Neural crest cell (in vitro differentiated cells): ENCODE measurements around the gene PDCD4. TPM values are rescaled to one million over a fixed set of nuclear protein-coding genes. Genes with fewer than 3 reads are reported as not detected.

ENCODE experiments used
- DNase-seq: peaks from one replicate; pipeline ENCODE4 v3.0.0; 2021; ENCODE audit warnings: low read depth, mixed read lengths, low spot score
- H3K27ac Mint-ChIP-seq: one replicate; pipeline ENCODE4 v1.8.0; 2021; ENCODE audit warnings: mild to moderate bottlenecking, mixed read lengths; ENCODE audit not compliant: unreplicated experiment
- H3K27me3 Mint-ChIP-seq: 2 replicates; pipeline ENCODE4 v1.8.0; 2021; ENCODE audit warnings: low read depth, mild to moderate bottlenecking, mixed read lengths
- H3K36me3 Mint-ChIP-seq: 2 replicates; pipeline ENCODE4 v1.8.0; 2021; ENCODE audit warnings: low read depth, mild to moderate bottlenecking, mixed read lengths
- H3K4me1 Mint-ChIP-seq: 2 replicates; pipeline ENCODE4 v1.8.0; 2021; ENCODE audit warnings: mixed read lengths
- H3K4me3 Mint-ChIP-seq: one replicate; pipeline ENCODE4 v1.8.0; 2021; ENCODE audit warnings: mild to moderate bottlenecking, mixed read lengths
- H3K9me3 Mint-ChIP-seq: 2 replicates; pipeline ENCODE4 v1.8.0; 2021; ENCODE audit warnings: mixed read lengths
- total RNA-seq: library from RNA; stranded (reverse); gene quantifications from 2 replicates; pipeline ENCODE4 v1.2.1, GENCODE V29; 2021
- TF ChIP-seq, protein P1 (sequence below): fragments of 200-600 bp; sonication (generic); conservative IDR thresholded peaks from 2 replicates; pipeline ENCODE4 v1.5.0; 2021; ENCODE audit warnings: antibody characterized with exemption, mild to moderate bottlenecking

The PDCD4 gene
- total RNA-seq, 1 donor from 2014 or later, result 37.8 TPM

DNA sequence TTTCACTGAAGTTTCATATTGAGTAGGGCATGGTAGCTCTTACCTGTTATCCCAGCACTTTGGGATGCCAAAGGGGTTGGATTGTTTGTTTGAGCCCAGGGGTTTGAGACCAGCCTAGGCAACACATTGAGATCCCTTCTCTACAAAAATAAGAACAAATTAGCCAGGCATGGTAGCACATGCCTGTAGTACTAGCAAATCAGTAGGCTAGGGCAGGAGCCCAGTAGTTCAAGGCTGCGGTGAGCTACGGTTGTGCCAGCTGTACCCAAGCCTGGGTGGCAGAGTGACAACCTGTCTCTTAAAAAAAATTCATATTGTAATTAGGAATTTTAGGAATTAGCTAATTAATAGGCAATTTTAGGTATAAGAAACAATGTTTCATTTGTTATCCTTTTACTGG lies 29.3 kb downstream of the PDCD4 start:
- H3K27ac Mint-ChIP-seq, result no peak overlapping the region
- H3K27me3 Mint-ChIP-seq, result no peaks in the 10 kb centered on the region
- TF ChIP-seq, protein P1, sequence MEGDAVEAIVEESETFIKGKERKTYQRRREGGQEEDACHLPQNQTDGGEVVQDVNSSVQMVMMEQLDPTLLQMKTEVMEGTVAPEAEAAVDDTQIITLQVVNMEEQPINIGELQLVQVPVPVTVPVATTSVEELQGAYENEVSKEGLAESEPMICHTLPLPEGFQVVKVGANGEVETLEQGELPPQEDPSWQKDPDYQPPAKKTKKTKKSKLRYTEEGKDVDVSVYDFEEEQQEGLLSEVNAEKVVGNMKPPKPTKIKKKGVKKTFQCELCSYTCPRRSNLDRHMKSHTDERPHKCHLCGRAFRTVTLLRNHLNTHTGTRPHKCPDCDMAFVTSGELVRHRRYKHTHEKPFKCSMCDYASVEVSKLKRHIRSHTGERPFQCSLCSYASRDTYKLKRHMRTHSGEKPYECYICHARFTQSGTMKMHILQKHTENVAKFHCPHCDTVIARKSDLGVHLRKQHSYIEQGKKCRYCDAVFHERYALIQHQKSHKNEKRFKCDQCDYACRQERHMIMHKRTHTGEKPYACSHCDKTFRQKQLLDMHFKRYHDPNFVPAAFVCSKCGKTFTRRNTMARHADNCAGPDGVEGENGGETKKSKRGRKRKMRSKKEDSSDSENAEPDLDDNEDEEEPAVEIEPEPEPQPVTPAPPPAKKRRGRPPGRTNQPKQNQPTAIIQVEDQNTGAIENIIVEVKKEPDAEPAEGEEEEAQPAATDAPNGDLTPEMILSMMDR, result no peak
- DNase-seq, result no peak
- H3K36me3 Mint-ChIP-seq, result peaks cover 3% of the 10 kb centered on the region
- no peaks in the 10 kb centered on the region for H3K9me3 Mint-ChIP-seq
- no peak overlapping the region for H3K4me3 Mint-ChIP-seq
- no peaks in the 10 kb centered on the region for H3K4me1 Mint-ChIP-seq

DNA sequence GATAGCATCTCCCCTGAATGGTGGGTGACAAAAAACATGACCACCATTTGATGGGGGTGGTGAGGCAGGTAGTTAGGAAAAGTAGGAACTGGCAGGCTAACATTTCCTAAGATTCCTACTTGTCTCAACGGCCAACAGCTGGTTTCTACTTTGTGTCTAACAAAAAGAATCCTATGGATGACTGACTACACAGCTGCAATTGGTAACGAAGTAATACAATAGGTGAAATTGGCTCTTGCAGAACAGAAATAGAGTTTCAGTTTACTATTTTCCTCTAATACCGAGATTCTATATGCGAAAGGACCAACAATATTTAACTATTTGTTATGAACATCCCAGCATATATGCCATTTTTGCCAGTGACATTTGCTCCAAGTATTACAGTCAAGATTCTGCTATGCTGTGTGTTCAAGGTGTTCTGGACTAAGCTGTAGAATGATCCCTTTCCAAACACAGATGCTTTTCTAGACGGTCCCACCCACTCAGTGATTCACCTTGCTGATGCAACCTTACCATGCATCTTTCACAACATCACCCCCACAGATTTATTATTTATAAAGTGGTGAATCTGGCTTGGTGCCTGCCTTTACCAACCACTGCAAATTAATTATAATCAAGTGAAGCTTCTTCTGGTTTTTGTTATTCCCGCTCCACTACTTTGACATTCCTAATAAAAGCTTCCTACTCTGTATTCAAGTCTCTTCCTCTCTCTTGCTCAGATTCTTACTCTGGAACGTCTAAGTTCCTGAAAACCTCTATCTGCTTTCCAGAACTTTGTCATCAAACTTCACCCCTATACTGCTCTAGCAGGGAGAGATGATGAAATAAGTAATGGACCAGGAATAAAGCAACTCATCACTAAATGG lies 30.5 kb downstream of the PDCD4 start:
- Mint-ChIP-seq H3K9me3 (no peaks in the 10 kb centered on the region), H3K4me1 (no peaks in the 10 kb centered on the region), H3K36me3 (peaks cover 3% of the 10 kb centered on the region), H3K27ac (no peak overlapping the region), H3K27me3 (no peaks in the 10 kb centered on the region), H3K4me3 (no peak overlapping the region)
- DNase-seq, result no peak
- TF ChIP-seq, protein P1, result no peak

DNA sequence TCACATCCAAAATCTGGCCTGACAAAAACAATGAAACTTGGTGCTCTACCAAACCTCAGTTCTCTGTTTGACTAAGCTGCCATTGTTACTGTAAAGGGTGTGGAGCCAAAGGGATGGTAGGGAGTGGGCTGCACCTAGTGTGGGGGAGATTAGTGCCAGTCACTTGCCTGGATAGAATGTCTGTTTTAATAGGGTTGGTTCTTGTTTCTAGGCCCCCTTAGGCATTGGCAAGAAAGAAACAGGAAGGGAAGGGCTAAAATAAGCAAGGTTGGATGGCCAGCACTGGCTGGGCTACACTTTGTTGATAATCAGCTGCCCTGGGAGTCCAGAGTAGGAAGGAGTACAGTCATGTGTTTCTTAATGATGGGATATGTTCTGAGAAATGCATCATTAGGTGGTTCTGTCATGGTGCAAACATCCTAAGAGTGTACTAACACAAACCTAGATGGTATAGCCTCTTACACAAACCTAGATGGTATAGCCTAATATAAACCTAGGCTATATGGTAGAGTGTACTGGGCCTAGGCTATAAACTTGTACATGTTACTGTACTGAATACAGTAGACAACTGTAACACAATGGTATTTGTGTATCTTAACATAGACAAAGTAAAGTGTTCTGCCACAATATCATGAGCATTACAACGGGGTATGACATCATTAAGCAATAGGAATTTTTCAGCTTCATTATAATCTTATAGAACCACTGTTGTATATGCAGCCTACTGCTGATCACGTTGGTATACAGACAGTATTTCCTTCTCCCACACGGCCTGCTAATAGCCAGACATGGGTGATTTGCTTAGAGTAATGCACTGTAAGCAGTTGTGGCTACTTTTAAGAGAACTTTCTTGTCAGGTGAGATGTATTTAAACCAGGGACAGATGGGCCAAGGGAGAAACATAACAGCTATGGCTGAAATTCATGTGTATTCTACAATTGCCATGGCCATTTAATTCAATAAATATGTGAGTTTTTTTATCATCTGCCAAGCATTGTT lies 31.9 kb downstream of the PDCD4 start:
- Mint-ChIP-seq H3K27ac (no peak overlapping the region), H3K9me3 (no peaks in the 10 kb centered on the region), H3K4me1 (no peaks in the 10 kb centered on the region), H3K4me3 (no peak overlapping the region), H3K27me3 (no peaks in the 10 kb centered on the region), H3K36me3 (peaks cover 3% of the 10 kb centered on the region)
- TF ChIP-seq, protein P1, result no peak
- DNase-seq, result no peak

DNA sequence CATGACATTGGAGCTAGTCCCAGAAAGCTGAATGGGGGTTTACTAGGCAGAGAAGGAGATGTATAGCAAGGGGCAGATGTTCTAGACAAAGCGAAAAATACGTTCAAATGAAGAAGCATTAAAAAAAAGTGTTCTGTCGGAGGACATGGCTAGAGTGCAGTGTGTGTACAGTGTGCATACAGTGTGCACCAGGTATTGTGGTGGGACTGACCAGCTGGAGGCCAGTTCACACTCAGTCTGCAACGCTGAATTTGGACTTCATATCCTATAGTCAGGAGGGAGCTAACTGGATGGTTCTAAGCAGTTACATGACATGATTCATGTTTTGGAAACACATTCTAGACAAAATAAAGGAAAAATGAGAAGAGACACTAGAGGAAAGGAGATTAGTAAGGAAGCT lies 38.4 kb downstream of the PDCD4 start:
- H3K4me3 Mint-ChIP-seq, result no peak overlapping the region
- H3K27ac Mint-ChIP-seq, result peak overlapping the region; percentile 12
- no peaks in the 10 kb centered on the region for H3K9me3 Mint-ChIP-seq
- H3K27me3 Mint-ChIP-seq, result no peaks in the 10 kb centered on the region
- no peaks in the 10 kb centered on the region for H3K36me3 Mint-ChIP-seq
- no peaks in the 10 kb centered on the region for H3K4me1 Mint-ChIP-seq
- DNase-seq, result no peak
- TF ChIP-seq, protein P1, result no peak

DNA sequence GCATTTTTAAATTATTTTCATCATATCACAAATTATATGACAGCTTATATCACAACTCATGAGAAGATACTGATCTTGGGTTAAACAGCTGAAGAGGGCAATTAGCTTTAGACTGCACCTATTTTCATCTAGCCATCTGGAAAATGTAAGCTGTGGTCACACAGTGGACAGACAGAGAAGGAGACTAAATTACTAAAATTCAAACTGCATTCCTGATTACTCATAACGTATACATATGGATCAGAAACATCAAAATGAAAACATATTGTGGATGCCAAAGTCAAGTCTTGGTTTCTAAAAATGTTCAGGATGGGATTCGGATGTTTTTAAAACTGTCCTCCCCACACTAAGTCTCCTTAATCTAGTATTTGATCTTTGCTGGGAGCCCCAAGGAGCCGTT lies 40.6 kb downstream of the PDCD4 start:
- Mint-ChIP-seq H3K4me3 (no peak overlapping the region), H3K4me1 (peaks cover 10% of the 10 kb centered on the region), H3K27me3 (no peaks in the 10 kb centered on the region), H3K27ac (no peak overlapping the region), H3K36me3 (no peaks in the 10 kb centered on the region), H3K9me3 (no peaks in the 10 kb centered on the region)
- DNase-seq, result no peak
- TF ChIP-seq, protein P1, result no peak
